H1 (cell line): ENCODE measurements around the gene GRAMD4. TPM values are rescaled to one million over a fixed set of nuclear protein-coding genes. Genes with fewer than 3 reads are reported as not detected.

ENCODE experiments used
- CTCF ChIA-PET: fragments of 300-600 bp; sonication (Branson Sonifier 250); formaldehyde crosslinking; loops from one replicate; lab custom pipeline; 2021; ENCODE audit not compliant: partially characterized antibody; lab: Charles Lee
- POLR2A ChIA-PET: fragments of 300-600 bp; sonication (Branson Sonifier 250); formaldehyde crosslinking; loops from one replicate; lab custom pipeline; 2021; ENCODE audit warnings: inconsistent platforms; ENCODE audit not compliant: partially characterized antibody; lab: Charles Lee
- DNase-seq, 2 experiments: peaks; one replicate each; pipeline versions ENCODE4 v3.0.0 to v3.0.0-alpha.2; 2010 to 2022; ENCODE audit warnings: low spot score in 2 of 2, low read depth in 1 of 2, mixed read lengths in 1 of 2
- FAIRE-seq: peaks from 2 replicates; lab custom pipeline; 2011; peaks lifted over from hg19 to GRCh38; lab: Jason Lieb, UNC
- H2AFZ ChIP-seq: 2 replicates; pipeline ENCODE4 v1.8.1; 2012; ENCODE audit warnings: low read length, inconsistent platforms
- H2AK5ac ChIP-seq: 2 replicates; pipeline ENCODE4 v1.6.1; 2013; ENCODE audit warnings: low read depth, low read length
- H2BK120ac ChIP-seq: replicated peaks from 2 replicates; pipeline ENCODE3; 2013; ENCODE audit warnings: low read depth, low read length, inconsistent platforms
- H2BK12ac ChIP-seq: 2 replicates; pipeline ENCODE4 v1.6.1; 2013; ENCODE audit warnings: low read depth, low read length
- H2BK15ac ChIP-seq: 2 replicates; pipeline ENCODE4 v1.6.1; 2013; ENCODE audit warnings: low read length
- H2BK20ac ChIP-seq: 2 replicates; pipeline ENCODE4 v1.6.1; 2013; ENCODE audit warnings: low read length
- H2BK5ac ChIP-seq: 2 replicates; pipeline ENCODE4 v1.6.1; 2013; ENCODE audit warnings: low read depth, low read length
- H3K14ac ChIP-seq: 2 replicates; pipeline ENCODE4 v1.6.1; 2013; ENCODE audit warnings: inconsistent platforms; ENCODE audit not compliant: insufficient read length
- H3K18ac ChIP-seq: 2 replicates; pipeline ENCODE4 v1.6.1; 2013; ENCODE audit warnings: low read length; ENCODE audit errors: extremely low read depth
- H3K23ac ChIP-seq: 2 replicates; pipeline ENCODE4 v1.6.1; 2013; ENCODE audit warnings: inconsistent platforms; ENCODE audit not compliant: insufficient read length
- H3K23me2 ChIP-seq: 2 replicates; pipeline ENCODE4 v1.6.1; 2013; ENCODE audit warnings: low read depth, low read length
- H3K27ac ChIP-seq: 2 replicates; pipeline ENCODE4 v1.6.1; 2011; ENCODE audit warnings: low read depth, low read length, inconsistent platforms
- H3K27me3 ChIP-seq, 4 experiments: replicated peaks in 1 of 4; 1 replicate in 1 of 4; 2 replicates in 3 of 4; pipeline versions ENCODE4 v1.6.1 to v1.8.1; 2011 to 2013; ENCODE audit warnings: low read length in 3 of 4, mild to moderate bottlenecking in 3 of 4, inconsistent platforms in 2 of 4, mixed read lengths in 2 of 4, moderate library complexity in 1 of 4; ENCODE audit not compliant: control insufficient read depth in 3 of 4, insufficient read depth in 3 of 4; ENCODE audit errors: extremely low read depth in 1 of 4
- H3K36me3 ChIP-seq, 4 experiments: 2 replicates each; pipeline versions ENCODE4 v1.6.1 to v1.8.1; 2011 to 2013; ENCODE audit warnings: mild to moderate bottlenecking in 4 of 4, low read length in 3 of 4, moderate library complexity in 2 of 4, control low read depth in 1 of 4, inconsistent platforms in 1 of 4; ENCODE audit not compliant: insufficient read depth in 4 of 4, control insufficient read depth in 2 of 4
- H3K4ac ChIP-seq: replicated peaks from 2 replicates; pipeline ENCODE3; 2013; ENCODE audit warnings: low read length, low read depth, mixed read lengths, inconsistent platforms; ENCODE audit not compliant: insufficient read length
- H3K4me1 ChIP-seq, 4 experiments: replicated peaks in 1 of 4; 1 replicate in 1 of 4; 2 replicates in 3 of 4; pipeline versions ENCODE4 v1.6.1 to v1.8.1; 2011 to 2013; ENCODE audit warnings: low read length in 3 of 4, inconsistent platforms in 2 of 4, mixed read lengths in 1 of 4; ENCODE audit not compliant: insufficient read depth in 4 of 4, control insufficient read depth in 3 of 4
- H3K4me2 ChIP-seq, 2 experiments: 2 replicates each; pipeline versions ENCODE4 v1.6.1 to v1.8.1; 2011 to 2013; ENCODE audit warnings: low read depth in 2 of 2, low read length in 2 of 2, control low read depth in 1 of 2, inconsistent platforms in 1 of 2, mild to moderate bottlenecking in 1 of 2; ENCODE audit not compliant: insufficient read depth in 1 of 2
- H3K4me3 ChIP-seq, 4 experiments: fragments of 200-600, 300-600 bp in 1 of 4; sonication (generic), shearing (Covaris generic), sonication (Bioruptor Twin) in 1 of 4; 2 replicates each; pipeline versions ENCODE4 v1.5.1 to v1.8.1; 2011 to 2016; ENCODE audit warnings: low read length in 4 of 4, low read depth in 3 of 4, control low read depth in 2 of 4, inconsistent platforms in 2 of 4, mild to moderate bottlenecking in 2 of 4, mixed read lengths in 1 of 4, moderate library complexity in 1 of 4; ENCODE audit not compliant: insufficient read depth in 2 of 4; ENCODE audit errors: extremely low read depth in 1 of 4
- H3K56ac ChIP-seq: replicated peaks from 2 replicates; pipeline ENCODE3; 2013; ENCODE audit warnings: low read depth, mild to moderate bottlenecking, mixed read lengths, low read length, inconsistent platforms; ENCODE audit not compliant: insufficient read length
- H3K79me1 ChIP-seq: 2 replicates; pipeline ENCODE4 v1.6.1; 2013; ENCODE audit warnings: low read depth, low read length, control low read depth
- H3K79me2 ChIP-seq, 2 experiments: 2 replicates each; pipeline versions ENCODE4 v1.6.1 to v1.8.1; 2012 to 2013; ENCODE audit warnings: low read length in 2 of 2, mild to moderate bottlenecking in 2 of 2, inconsistent platforms in 1 of 2; ENCODE audit not compliant: insufficient read depth in 2 of 2, control insufficient read depth in 1 of 2
- H3K9ac ChIP-seq, 4 experiments: replicated peaks in 1 of 4; 1 replicate in 1 of 4; 2 replicates in 3 of 4; pipeline versions ENCODE4 v1.6.1 to v1.8.1; 2011 to 2013; ENCODE audit warnings: low read depth in 3 of 4, low read length in 3 of 4, control low read depth in 2 of 4, mild to moderate bottlenecking in 2 of 4, moderate library complexity in 2 of 4, inconsistent platforms in 1 of 4; ENCODE audit errors: extremely low read depth in 1 of 4
- H3K9me3 ChIP-seq, 2 experiments: 2 replicates each; pipeline versions ENCODE4 v1.6.1 to v1.8.1; 2012 to 2013; ENCODE audit warnings: mild to moderate bottlenecking in 2 of 2, moderate library complexity in 2 of 2, control low read depth in 1 of 2, inconsistent platforms in 1 of 2, low read depth in 1 of 2, low read length in 1 of 2, mixed read lengths in 1 of 2; ENCODE audit not compliant: insufficient read depth in 2 of 2
- H4K20me1 ChIP-seq, 2 experiments: replicated peaks in 1 of 2; 2 replicates each; pipeline versions ENCODE3 to v1.8.1; 2011 to 2013; ENCODE audit warnings: inconsistent platforms in 2 of 2, low read length in 2 of 2, mild to moderate bottlenecking in 1 of 2; ENCODE audit not compliant: insufficient read depth in 2 of 2, control insufficient read depth in 1 of 2
- H4K5ac ChIP-seq: 2 replicates; pipeline ENCODE4 v1.6.1; 2013; ENCODE audit warnings: low read length, low read depth, mixed read lengths, inconsistent platforms; ENCODE audit not compliant: insufficient read length
- H4K8ac ChIP-seq: 2 replicates; pipeline ENCODE4 v1.8.0; 2013; ENCODE audit warnings: mild to moderate bottlenecking, moderate library complexity, low read length, inconsistent platforms; ENCODE audit not compliant: insufficient read depth; ENCODE audit errors: extremely low read depth
- H4K91ac ChIP-seq: replicated peaks from 2 replicates; pipeline ENCODE3; 2013; ENCODE audit warnings: low read length, mixed read lengths, inconsistent platforms; ENCODE audit not compliant: insufficient read length
- CBX8 ChIP-seq: fragments of 300-800, 300-1000 bp; sonication (generic); IDR thresholded peaks from 2 replicates; pipeline ENCODE4 v1.7.1; 2016; ENCODE audit warnings: low read depth, low read length, borderline replicate concordance
- CEBPB ChIP-seq: IDR thresholded peaks from 2 replicates; pipeline ENCODE4 v1.6.1; 2012; ENCODE audit warnings: low read depth, low read length
- CHD1 ChIP-seq: IDR thresholded peaks from 2 replicates; pipeline ENCODE4 v1.6.1; 2012; ENCODE audit warnings: low read depth, low read length, improper control_type of control experiment
- GABPA ChIP-seq: IDR thresholded peaks from 2 replicates; pipeline ENCODE4 v1.6.1; 2011; ENCODE audit warnings: mild to moderate bottlenecking, low read length, moderate library complexity, borderline replicate concordance; ENCODE audit not compliant: insufficient read depth
- KDM5A ChIP-seq: fragments of 200-600 bp; IDR thresholded peaks from 2 replicates; pipeline ENCODE4 v1.7.1; 2012; ENCODE audit warnings: mild to moderate bottlenecking, low read length, inconsistent platforms, mixed read lengths
- MAFK ChIP-seq: IDR thresholded peaks from 2 replicates; pipeline ENCODE4 v1.6.1; 2012; ENCODE audit warnings: low read depth, mild to moderate bottlenecking, improper control_type of control experiment, low read length
- POLR2A ChIP-seq, 2 experiments: IDR thresholded peaks; 1 replicate in 1 of 2; 2 replicates in 1 of 2; pipeline ENCODE4 v1.6.1; 2011; ENCODE audit warnings: low read depth in 2 of 2, low read length in 2 of 2, mild to moderate bottlenecking in 2 of 2; ENCODE audit errors: control extremely low read depth in 1 of 2
- POU5F1 ChIP-seq: IDR thresholded peaks from 2 replicates; pipeline ENCODE4 v1.6.1; 2011; ENCODE audit warnings: low read depth, mild to moderate bottlenecking, low read length, moderate library complexity
- RFX5 ChIP-seq: IDR thresholded peaks from 2 replicates; pipeline ENCODE4 v1.6.1; 2011; ENCODE audit warnings: low read depth, low read length, improper control_type of control experiment, borderline replicate concordance
- SIN3A ChIP-seq, 2 experiments: IDR thresholded peaks in 1 of 2; conservative IDR thresholded peaks in 1 of 2; 2 replicates each; pipeline ENCODE4 v1.6.1; 2011 to 2012; ENCODE audit warnings: low read length in 2 of 2, improper control_type of control experiment in 1 of 2, low read depth in 1 of 2, mild to moderate bottlenecking in 1 of 2
- SIRT6 ChIP-seq: IDR thresholded peaks from one replicate; pipeline ENCODE4 v1.7.1; 2012; ENCODE audit warnings: low read length, inconsistent platforms
- ZNF274 ChIP-seq: IDR thresholded peaks from 2 replicates; pipeline ENCODE4 v1.7.0; 2012; ENCODE audit warnings: low read length, borderline replicate concordance; ENCODE audit errors: extremely low read depth
- WGBS, 2 experiments: shearing (Covaris generic) in 1 of 2; methylation state at CpG; one replicate each; pipeline versions ENCODE4 v1.1.6 to v1.1.7; 2013 to 2015; ENCODE audit warnings: low lambda C conversion rate in 2 of 2, mixed read lengths in 2 of 2, inconsistent platforms in 1 of 2, low coverage in 1 of 2, missing lambda C conversion rate in 1 of 2; ENCODE audit not compliant: insufficient replicate concordance in 2 of 2, insufficient coverage in 1 of 2, insufficient read length in 1 of 2; ENCODE audit errors: extremely low coverage in 1 of 2, missing lambda C conversion rate in 1 of 2; 5-methylcytosine and 5-hydroxymethylcytosine counted together
- polyA plus RNA-seq, 7 experiments: library from polyadenylated mRNA; depleted of rRNA in 3 of 7; stranded (reverse) in 5 of 7; unstranded in 2 of 7; fragments of >200 nt in 5 of 7; fragments of 200-250 nt in 2 of 7; gene quantifications; 1 replicate in 5 of 7; 2 replicates in 1 of 7; 4 replicates in 1 of 7; pipeline versions ENCODE4 v1.2.1 to v1.2.3, GENCODE V29; 2011 to 2013; ENCODE audit warnings: missing spikeins in 2 of 7, mixed read lengths in 2 of 7
- total RNA-seq: library from RNA; stranded (reverse); fragmentation: NEBNext Ultra II Directional; extraction: Animal tissue kit (Norgen Biotek cat#: 25700); gene quantifications from 2 replicates; pipeline ENCODE4 v1.2.1, GENCODE V29; 2021
- TF ChIP-seq, protein P1 (sequence below): IDR thresholded peaks from 2 replicates; pipeline ENCODE4 v1.6.1; 2011; ENCODE audit warnings: low read depth, mild to moderate bottlenecking, low read length; ENCODE audit not compliant: insufficient read depth

Gene GRAMD4
- total and polyA plus RNA-seq, 2 of the 8 experiments (the other 6 are each of a cell fraction or from before 2014, with no cell fraction given): 7.9 to 25.6 TPM

DNA sequence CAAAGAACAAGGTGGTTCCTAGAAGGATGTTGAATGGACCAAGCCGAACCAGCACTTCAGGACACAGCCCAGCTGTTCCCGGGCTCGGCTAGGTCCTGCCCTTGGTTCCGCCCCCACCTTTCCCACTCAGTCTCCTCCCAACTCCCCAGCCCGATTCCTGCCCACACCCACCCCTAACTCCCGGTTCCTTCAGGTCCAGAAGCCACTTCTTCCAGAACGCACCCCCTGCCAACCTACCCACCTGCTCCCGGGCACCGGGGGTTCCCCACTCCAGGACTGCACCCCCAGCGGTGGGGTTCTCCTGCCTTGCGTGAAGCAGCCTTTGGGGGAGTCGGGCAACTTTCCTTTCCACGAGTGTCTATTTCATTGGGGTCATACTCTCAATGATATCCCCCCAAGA is 87.1 kb downstream of the GRAMD4 start:
- no peaks in the 10 kb centered on the region for H3K79me2 ChIP-seq
- H3K14ac ChIP-seq: no peak overlapping the region
- no peak overlapping the region for H3K4ac ChIP-seq
- CTCF ChIA-PET: interaction anchor here (0.6 kb wide), 1 partner anchor 34 kb away, joined by 3 read pairs; no protein-coding TSS in a partner anchor
- POLR2A ChIA-PET: no interaction called here
- no peaks in the 10 kb centered on the region for H3K9me3 ChIP-seq
- no peak overlapping the region for H2BK20ac ChIP-seq
- 92% methylated on average over 13 of the region's 13 CpGs; no CpG with 5 or more reads in 1 of the 2 experiments for WGBS, 2 experiments
- no peak overlapping the region for H2AFZ ChIP-seq
- H3K36me3 ChIP-seq: peaks cover 0 to 31% (median 26%) of the 10 kb centered on the region in 4 experiments; a peak in 6 of 8 replicates
- H4K5ac ChIP-seq: no peak overlapping the region
- no peaks in the 10 kb centered on the region for H3K23me2 ChIP-seq
- H4K91ac ChIP-seq: no peak overlapping the region
- no peak overlapping the region for H3K4me3 ChIP-seq
- H3K4me1 ChIP-seq: no peaks in the 10 kb centered on the region
- no peak overlapping the region for H3K4me2 ChIP-seq
- H3K79me1 ChIP-seq: no peaks in the 10 kb centered on the region
- no peak overlapping the region for H3K18ac ChIP-seq
- no peak overlapping the region for H3K56ac ChIP-seq
- FAIRE-seq (no peak), DNase-seq (no peak)
- peaks cover 12 to 14% of the 10 kb centered on the region in 2 experiments for H4K20me1 ChIP-seq
- no peak overlapping the region for H3K27ac ChIP-seq
- H2BK5ac ChIP-seq: no peak overlapping the region
- no peak overlapping the region for H2BK15ac ChIP-seq
- no peak overlapping the region for H2BK120ac ChIP-seq
- no peaks in the 10 kb centered on the region for H3K27me3 ChIP-seq
- no peak overlapping the region for H3K9ac ChIP-seq
- H3K23ac ChIP-seq: no peak overlapping the region
- TF ChIP-seq SIN3A (conservative IDR thresholded peaks at IDR 0.05 in 1 of 2, IDR thresholded peaks at IDR 0.05 in 1 of 2; ENCODE audit: low read depth in 1 of 2, low read length in 2 of 2) (no peak), SIRT6 (no peak), MAFK (no peak), ZNF274 (no peak), GABPA (no peak), POLR2A (IDR thresholded peaks at IDR 0.05; ENCODE audit: control extremely low read depth in 1 of 2, low read depth in 2 of 2, low read length in 2 of 2) (no peak), CEBPB (no peak), CBX8 (no peak), CHD1 (no peak), RFX5 (no peak), POU5F1 (no peak), KDM5A (no peak)
- TF ChIP-seq, protein P1, sequence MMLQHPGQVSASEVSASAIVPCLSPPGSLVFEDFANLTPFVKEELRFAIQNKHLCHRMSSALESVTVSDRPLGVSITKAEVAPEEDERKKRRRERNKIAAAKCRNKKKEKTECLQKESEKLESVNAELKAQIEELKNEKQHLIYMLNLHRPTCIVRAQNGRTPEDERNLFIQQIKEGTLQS: no peak
- no peak overlapping the region for H2AK5ac ChIP-seq
- H4K8ac ChIP-seq: peak overlapping the region; percentile 25; the same call in 1 of the 2 replicates
- H2BK12ac ChIP-seq: no peak overlapping the region
